IMR-90 (cell line): ENCODE data around the gene NPAS2. TPM values are rescaled to one million over a fixed set of nuclear protein-coding genes. Genes with fewer than 3 reads are reported as not detected.

Source experiments
- ATAC-seq: fragments of 200-7000 bp; cut with Tn5 transposase; 2 replicates; pipeline ENCODE4 v1.9.1; 2020; ENCODE audit warnings: low read depth, mild to moderate bottlenecking, moderate library complexity
- BruUV-seq: library from RNA; stranded (reverse); fragments of 400-500 nt; replicated peaks from 2 replicates; lab custom pipeline; 2021; lab: Mats Ljungman, UMichigan
- CTCF ChIA-PET: fragments of 300-600 bp; formaldehyde crosslinking; extraction: SDS; loops from one replicate; lab custom pipeline; 2021; ENCODE audit warnings: antibody characterized with exemption; lab: Yijun Ruan, JAX
- POLR2A ChIA-PET: fragments of 300-600 bp; sonication (Branson Sonifier 250); formaldehyde crosslinking; loops from one replicate; lab custom pipeline; 2022; ENCODE audit warnings: antibody characterized with exemption; ENCODE audit not compliant: unreplicated experiment; lab: Charles Lee
- DNase-seq: peaks from one replicate; pipeline ENCODE4 v3.0.0; 2013
- H2AFZ ChIP-seq: replicated peaks from 2 replicates; pipeline ENCODE3; 2013; ENCODE audit warnings: low read length, mild to moderate bottlenecking; ENCODE audit not compliant: poor library complexity
- H2AK5ac ChIP-seq: 2 replicates; pipeline ENCODE4 v1.6.1; 2013; ENCODE audit warnings: low read depth, low read length, inconsistent platforms
- H2AK9ac ChIP-seq: replicated peaks from 2 replicates; pipeline ENCODE3; 2013; ENCODE audit warnings: mild to moderate bottlenecking, low read depth, low read length, moderate library complexity; ENCODE audit not compliant: poor library complexity
- H2BK120ac ChIP-seq: 2 replicates; pipeline ENCODE4 v1.6.1; 2013; ENCODE audit warnings: low read depth, low read length, inconsistent platforms
- H2BK15ac ChIP-seq: 3 replicates; pipeline ENCODE4 v1.6.1; 2013; ENCODE audit warnings: low read depth, low read length, inconsistent platforms
- H2BK20ac ChIP-seq: 2 replicates; pipeline ENCODE4 v1.6.1; 2013; ENCODE audit warnings: low read depth, mild to moderate bottlenecking, inconsistent platforms, low read length, moderate library complexity
- H2BK5ac ChIP-seq: 2 replicates; pipeline ENCODE4 v1.6.1; 2013; ENCODE audit warnings: mild to moderate bottlenecking, low read depth, low read length, inconsistent platforms; ENCODE audit not compliant: poor library complexity, severe bottlenecking
- H3K14ac ChIP-seq: replicated peaks from 2 replicates; pipeline ENCODE4 v1.6.1; 2013; ENCODE audit warnings: low read depth, low read length, inconsistent platforms
- H3K18ac ChIP-seq: 2 replicates; pipeline ENCODE4 v1.6.1; 2013; ENCODE audit warnings: low read depth, low read length, control low read depth
- H3K23ac ChIP-seq: 2 replicates; pipeline ENCODE4 v1.6.1; 2013; ENCODE audit warnings: low read depth, low read length, inconsistent platforms
- H3K27ac ChIP-seq: 2 replicates; pipeline ENCODE4 v1.5.1; 2013; ENCODE audit warnings: mild to moderate bottlenecking, control low read depth, low read length; ENCODE audit not compliant: insufficient read depth
- H3K27me3 ChIP-seq: 2 replicates; pipeline ENCODE4 v1.6.1; 2013; ENCODE audit warnings: low read length; ENCODE audit not compliant: control insufficient read depth, insufficient read depth
- H3K36me3 ChIP-seq: 2 replicates; pipeline ENCODE4 v1.6.1; 2013; ENCODE audit warnings: low read length, mixed read lengths; ENCODE audit not compliant: control insufficient read depth, insufficient read depth
- H3K4ac ChIP-seq: 2 replicates; pipeline ENCODE4 v1.6.1; 2013; ENCODE audit warnings: low read depth, low read length, inconsistent platforms
- H3K4me1 ChIP-seq: 2 replicates; pipeline ENCODE4 v1.6.1; 2013; ENCODE audit warnings: low read length, mixed read lengths; ENCODE audit not compliant: control insufficient read depth, insufficient read depth
- H3K4me2 ChIP-seq: 2 replicates; pipeline ENCODE4 v1.6.1; 2013; ENCODE audit warnings: low read depth, mild to moderate bottlenecking, control low read depth, low read length, moderate library complexity
- H3K4me3 ChIP-seq: 2 replicates; pipeline ENCODE4 v1.5.1; 2013; ENCODE audit warnings: low read depth, mild to moderate bottlenecking, control low read depth, low read length, moderate library complexity; ENCODE audit not compliant: insufficient read depth
- H3K56ac ChIP-seq: 2 replicates; pipeline ENCODE4 v1.6.1; 2013; ENCODE audit warnings: low read length, inconsistent platforms; ENCODE audit not compliant: insufficient read depth; ENCODE audit errors: extremely low read depth
- H3K79me1 ChIP-seq, 2 experiments: 2 replicates each; pipeline ENCODE4 v1.6.1; 2013; ENCODE audit warnings: low read length in 2 of 2, inconsistent platforms in 1 of 2, low read depth in 1 of 2
- H3K9ac ChIP-seq: 2 replicates; pipeline ENCODE4 v1.6.1; 2013; ENCODE audit warnings: low read depth, low read length, control low read depth
- H3K9me1 ChIP-seq: 2 replicates; pipeline ENCODE4 v1.6.1; 2013; ENCODE audit warnings: low read length, inconsistent platforms; ENCODE audit not compliant: insufficient read depth
- H3K9me3 ChIP-seq: 2 replicates; pipeline ENCODE4 v1.6.1; 2013; ENCODE audit warnings: low read length; ENCODE audit not compliant: control insufficient read depth, insufficient read depth
- H4K20me1 ChIP-seq: 2 replicates; pipeline ENCODE4 v1.6.1; 2013; ENCODE audit warnings: low read length, inconsistent platforms; ENCODE audit not compliant: insufficient read depth
- H4K5ac ChIP-seq: 2 replicates; pipeline ENCODE4 v1.6.1; 2013; ENCODE audit warnings: mild to moderate bottlenecking, low read depth, low read length, control low read depth
- H4K8ac ChIP-seq, 2 experiments: 2 replicates each; pipeline ENCODE4 v1.6.1; 2013; ENCODE audit warnings: low read depth in 2 of 2, low read length in 2 of 2, control low read depth in 1 of 2, inconsistent platforms in 1 of 2
- H4K91ac ChIP-seq: 2 replicates; pipeline ENCODE4 v1.6.1; 2013; ENCODE audit warnings: low read depth, low read length, inconsistent platforms; ENCODE audit not compliant: insufficient read depth
- BHLHE40 ChIP-seq: fragments of 150-350 bp; IDR thresholded peaks from 2 replicates; pipeline ENCODE4 v1.6.1; 2016; ENCODE audit warnings: mild to moderate bottlenecking, low read depth, low read length
- CEBPB ChIP-seq: IDR thresholded peaks from 2 replicates; pipeline ENCODE4 v1.6.1; 2012; ENCODE audit warnings: low read depth, low read length, improper control_type of control experiment
- CHD1 ChIP-seq: IDR thresholded peaks from 2 replicates; pipeline ENCODE4 v1.6.1; 2012; ENCODE audit warnings: low read depth, low read length, improper control_type of control experiment
- FOS ChIP-seq: fragments of 150-350 bp; IDR thresholded peaks from 2 replicates; pipeline ENCODE4 v1.6.1; 2016; ENCODE audit warnings: low read depth, low read length
- MAFK ChIP-seq: IDR thresholded peaks from 2 replicates; pipeline ENCODE4 v1.6.1; 2012; ENCODE audit warnings: low read depth, low read length, improper control_type of control experiment
- MAZ ChIP-seq: IDR thresholded peaks from 2 replicates; pipeline ENCODE4 v1.6.1; 2012; ENCODE audit warnings: low read depth, mild to moderate bottlenecking, low read length, improper control_type of control experiment, moderate library complexity, borderline replicate concordance
- MXI1 ChIP-seq: IDR thresholded peaks from 2 replicates; pipeline ENCODE4 v1.6.1; 2012; ENCODE audit warnings: low read depth, mild to moderate bottlenecking, low read length, moderate library complexity, borderline replicate concordance
- NFE2L2 ChIP-seq: fragments of 150-350 bp; IDR thresholded peaks from 2 replicates; pipeline ENCODE4 v1.6.1; 2016; ENCODE audit warnings: low read depth, mild to moderate bottlenecking, low read length
- POLR2A ChIP-seq: IDR thresholded peaks from 2 replicates; pipeline ENCODE4 v1.6.1; 2012; ENCODE audit warnings: mild to moderate bottlenecking, low read depth, low read length
- RAD21 ChIP-seq: IDR thresholded peaks from 2 replicates; pipeline ENCODE4 v1.6.1; 2012; ENCODE audit warnings: low read length, improper control_type of control experiment
- RCOR1 ChIP-seq: IDR thresholded peaks from 2 replicates; pipeline ENCODE4 v1.6.1; 2012; ENCODE audit warnings: mild to moderate bottlenecking, low read length, improper control_type of control experiment; ENCODE audit not compliant: insufficient replicate concordance
- RFX5 ChIP-seq: IDR thresholded peaks from 2 replicates; pipeline ENCODE4 v1.8.0; 2012; ENCODE audit warnings: low read depth, mild to moderate bottlenecking, low read length, moderate library complexity
- SMC3 ChIP-seq: fragments of 150-350 bp; IDR thresholded peaks from 2 replicates; pipeline ENCODE4 v1.6.1; 2016; ENCODE audit warnings: low read depth, mild to moderate bottlenecking, antibody characterized with exemption, low read length, moderate library complexity
- WGBS, 2 experiments: methylation state at CpG; one replicate each; pipeline versions ENCODE4 v1.1.5 to v1.1.7; 2013; ENCODE audit warnings: missing lambda C conversion rate in 2 of 2; ENCODE audit not compliant: insufficient read length in 1 of 2; ENCODE audit errors: extremely low coverage in 2 of 2; 5-methylcytosine and 5-hydroxymethylcytosine counted together
- dilution Hi-C: fragments of 300-500 bp; cut with HindIII; formaldehyde crosslinking; loops from one replicate; pipeline ENCODE4 v1.14.3; 2018; ENCODE audit warnings: low sequenced_read_pairs; ENCODE audit not compliant: unreplicated experiment
- in situ Hi-C: fragments of 300-500 bp; cut with MboI; formaldehyde crosslinking; loops from 3 replicates; pipeline ENCODE4 v1.14.3; 2019; ENCODE audit warnings: low sequenced_read_pairs, inconsistent platforms, mixed read lengths
- intact Hi-C: fragments of 100-400 bp; cut with micrococcal nuclease; formaldehyde crosslinking; loops from 2 replicates; pipeline ENCODE4 v1.10.0; 2022
- polyA plus RNA-seq, 3 experiments: library from polyadenylated mRNA; depleted of rRNA; stranded (reverse); fragments of >200 nt; gene quantifications; 2 replicates each; pipeline ENCODE4 v1.2.3, GENCODE V29; 2012; ENCODE audit warnings: low replicate concordance in 1 of 3
- total RNA-seq: library from RNA; depleted of rRNA; stranded (reverse); fragments of >200 nt; gene quantifications from 2 replicates; pipeline ENCODE4 v1.2.3, GENCODE V29; 2012
- TF ChIP-seq, protein P1 (sequence below): fragments of 150-350 bp; IDR thresholded peaks from 2 replicates; pipeline ENCODE4 v1.6.1; 2016; ENCODE audit warnings: low read depth, mild to moderate bottlenecking, low read length, moderate library complexity, borderline replicate concordance
- TF ChIP-seq, protein P2 (sequence below): conservative IDR thresholded peaks from 2 replicates; pipeline ENCODE4 v1.5.1; 2012; ENCODE audit warnings: mild to moderate bottlenecking, low read depth, low read length, improper control_type of control experiment
- TF ChIP-seq, protein P3 (sequence below): fragments of 150-350 bp; IDR thresholded peaks from 2 replicates; pipeline ENCODE4 v1.6.1; 2017; ENCODE audit warnings: mild to moderate bottlenecking, antibody characterized with exemption, low read length, low read depth

NPAS2 gene
- total and polyA plus RNA-seq, 2 of the 4 experiments (the other 2 are of a cell fraction), result 5.2 to 14.8 TPM

DNA sequence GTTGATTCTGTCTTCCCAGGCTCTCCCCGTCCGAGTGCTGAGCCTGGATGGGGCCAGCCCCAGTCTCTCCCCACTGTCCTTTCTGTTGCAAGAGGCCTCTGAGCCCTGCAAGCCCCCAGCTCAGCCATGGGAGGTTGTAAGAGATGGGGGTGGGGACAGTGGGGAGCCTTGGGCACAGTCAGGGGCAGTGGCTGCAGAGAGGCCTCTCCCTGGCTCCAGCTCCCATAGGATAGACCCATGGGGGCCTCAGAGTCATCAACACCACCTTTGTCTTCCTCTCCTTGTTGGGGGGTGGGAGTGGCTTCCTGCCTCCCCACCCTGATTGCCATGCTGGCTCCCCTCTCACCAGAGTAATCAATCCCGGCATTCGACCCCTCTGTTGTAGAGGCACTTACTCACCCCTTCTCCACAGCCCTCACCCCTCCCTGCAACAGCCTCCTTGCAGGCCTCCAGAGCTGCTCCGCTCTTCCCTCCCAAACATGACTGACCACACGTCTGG lies 37.5 kb upstream of the NPAS2 start:
- no peak overlapping the region for H3K18ac ChIP-seq
- no peak for DNase-seq
- BruUV-seq, result no TSS peak
- intact Hi-C loops (no loop called here), dilution Hi-C loops (no loop called here), in situ Hi-C loops (no loop called here)
- H3K4me2 ChIP-seq, result no peak overlapping the region
- H2AK9ac ChIP-seq, result no peak overlapping the region
- H3K23ac ChIP-seq, result no peak overlapping the region
- WGBS, 2 experiments, result no CpG with 5 or more reads among the region's 6 CpGs
- H4K20me1 ChIP-seq, result no peaks in the 10 kb centered on the region
- no peak overlapping the region for H4K91ac ChIP-seq
- no peak overlapping the region for H3K9ac ChIP-seq
- H2AK5ac ChIP-seq, result peak overlapping the region; percentile 17; the same call in 1 of the 2 replicates
- H3K9me1 ChIP-seq, result peaks cover 15% of the 10 kb centered on the region
- ATAC-seq, result no peak
- no peaks in the 10 kb centered on the region for H3K79me1 ChIP-seq
- CTCF ChIA-PET, result no interaction called here
- TF ChIP-seq CEBPB (no peak), FOS (no peak), RCOR1 (no peak), MAFK (no peak), BHLHE40 (no peak), RFX5 (no peak), POLR2A (no peak), MAZ (no peak), MXI1 (no peak), RAD21 (no peak), NFE2L2 (no peak), SMC3 (no peak), CHD1 (no peak)
- TF ChIP-seq, protein P1, sequence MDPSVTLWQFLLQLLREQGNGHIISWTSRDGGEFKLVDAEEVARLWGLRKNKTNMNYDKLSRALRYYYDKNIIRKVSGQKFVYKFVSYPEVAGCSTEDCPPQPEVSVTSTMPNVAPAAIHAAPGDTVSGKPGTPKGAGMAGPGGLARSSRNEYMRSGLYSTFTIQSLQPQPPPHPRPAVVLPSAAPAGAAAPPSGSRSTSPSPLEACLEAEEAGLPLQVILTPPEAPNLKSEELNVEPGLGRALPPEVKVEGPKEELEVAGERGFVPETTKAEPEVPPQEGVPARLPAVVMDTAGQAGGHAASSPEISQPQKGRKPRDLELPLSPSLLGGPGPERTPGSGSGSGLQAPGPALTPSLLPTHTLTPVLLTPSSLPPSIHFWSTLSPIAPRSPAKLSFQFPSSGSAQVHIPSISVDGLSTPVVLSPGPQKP, result no peak
- TF ChIP-seq, protein P2, sequence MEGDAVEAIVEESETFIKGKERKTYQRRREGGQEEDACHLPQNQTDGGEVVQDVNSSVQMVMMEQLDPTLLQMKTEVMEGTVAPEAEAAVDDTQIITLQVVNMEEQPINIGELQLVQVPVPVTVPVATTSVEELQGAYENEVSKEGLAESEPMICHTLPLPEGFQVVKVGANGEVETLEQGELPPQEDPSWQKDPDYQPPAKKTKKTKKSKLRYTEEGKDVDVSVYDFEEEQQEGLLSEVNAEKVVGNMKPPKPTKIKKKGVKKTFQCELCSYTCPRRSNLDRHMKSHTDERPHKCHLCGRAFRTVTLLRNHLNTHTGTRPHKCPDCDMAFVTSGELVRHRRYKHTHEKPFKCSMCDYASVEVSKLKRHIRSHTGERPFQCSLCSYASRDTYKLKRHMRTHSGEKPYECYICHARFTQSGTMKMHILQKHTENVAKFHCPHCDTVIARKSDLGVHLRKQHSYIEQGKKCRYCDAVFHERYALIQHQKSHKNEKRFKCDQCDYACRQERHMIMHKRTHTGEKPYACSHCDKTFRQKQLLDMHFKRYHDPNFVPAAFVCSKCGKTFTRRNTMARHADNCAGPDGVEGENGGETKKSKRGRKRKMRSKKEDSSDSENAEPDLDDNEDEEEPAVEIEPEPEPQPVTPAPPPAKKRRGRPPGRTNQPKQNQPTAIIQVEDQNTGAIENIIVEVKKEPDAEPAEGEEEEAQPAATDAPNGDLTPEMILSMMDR, result no peak
- TF ChIP-seq, protein P3, sequence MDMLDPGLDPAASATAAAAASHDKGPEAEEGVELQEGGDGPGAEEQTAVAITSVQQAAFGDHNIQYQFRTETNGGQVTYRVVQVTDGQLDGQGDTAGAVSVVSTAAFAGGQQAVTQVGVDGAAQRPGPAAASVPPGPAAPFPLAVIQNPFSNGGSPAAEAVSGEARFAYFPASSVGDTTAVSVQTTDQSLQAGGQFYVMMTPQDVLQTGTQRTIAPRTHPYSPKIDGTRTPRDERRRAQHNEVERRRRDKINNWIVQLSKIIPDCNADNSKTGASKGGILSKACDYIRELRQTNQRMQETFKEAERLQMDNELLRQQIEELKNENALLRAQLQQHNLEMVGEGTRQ, result no peak
- no peak overlapping the region for H2BK5ac ChIP-seq
- no peak overlapping the region for H2BK120ac ChIP-seq
- H3K27ac ChIP-seq, result no peak overlapping the region
- no peak overlapping the region for H3K4ac ChIP-seq
- H3K14ac ChIP-seq, result no peak overlapping the region
- POLR2A ChIA-PET, result no interaction called here
- no peak overlapping the region for H2AFZ ChIP-seq
- no peak overlapping the region for H3K4me3 ChIP-seq
- no peak overlapping the region for H2BK20ac ChIP-seq
- H3K56ac ChIP-seq, result no peak overlapping the region
- H3K27me3 ChIP-seq, result no peaks in the 10 kb centered on the region
- H4K8ac ChIP-seq, result no peak overlapping the region
- no peaks in the 10 kb centered on the region for H3K9me3 ChIP-seq
- H4K5ac ChIP-seq, result no peak overlapping the region
- H3K4me1 ChIP-seq, result peaks cover 16% of the 10 kb centered on the region
- H2BK15ac ChIP-seq, result no peak overlapping the region
- no peaks in the 10 kb centered on the region for H3K36me3 ChIP-seq
